Daoy (cell line): ENCODE data around the gene KMT2D. TPM values are rescaled to one million over a fixed set of nuclear protein-coding genes. Genes with fewer than 3 reads are reported as not detected.
"Not testable (repeated sequence)": the region's sequence is repeated elsewhere in the genome, so short reads cannot be mapped to it uniquely, and the experiment has no call there.

Source experiments
- DNase-seq: peaks from one replicate; pipeline ENCODE4 v3.0.0-alpha.2; 2015; ENCODE audit warnings: low read depth
- total RNA-seq: library from RNA; depleted of rRNA; stranded (reverse); fragments of >200 nt; shearing (Covaris generic); gene quantifications from 2 replicates; pipeline ENCODE4 v1.2.3, GENCODE V29; 2014

The KMT2D gene
- total RNA-seq, 1 experiment from 2014 or later = 10.3 TPM

- DNase-seq = peak; percentile 41
Measured at GRCh38 chr12:49089821-49090773, 29.5 kb upstream of the KMT2D start.

DNA sequence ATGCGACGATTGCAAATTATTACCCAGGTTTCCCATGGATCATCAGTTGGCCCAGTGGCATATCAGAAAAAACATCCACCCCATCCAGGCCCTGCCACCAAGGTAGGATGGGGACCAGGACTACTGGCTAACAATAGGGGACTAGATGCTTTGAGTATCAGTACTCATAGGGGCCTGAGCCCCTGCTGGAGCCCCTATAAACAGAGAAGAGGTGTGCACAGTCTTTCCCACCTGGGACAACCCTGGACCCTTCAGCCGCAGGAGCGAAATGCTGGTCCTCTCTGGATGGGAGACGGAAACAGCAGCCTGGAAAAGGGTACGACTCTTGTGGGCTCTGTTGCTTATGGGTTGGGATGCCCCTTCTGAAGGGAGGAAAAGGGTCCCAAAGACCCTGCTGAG is 28.3 kb upstream of the KMT2D start:
- DNase-seq = no peak

- DNase-seq = peak; percentile 96
Measured at GRCh38 chr12:49088150-49088931, 27.7 kb upstream of the KMT2D start.

GRCh38 chr12:49086116-49086515 is 25.5 kb upstream of the KMT2D start:
- no peak for DNase-seq

DNA sequence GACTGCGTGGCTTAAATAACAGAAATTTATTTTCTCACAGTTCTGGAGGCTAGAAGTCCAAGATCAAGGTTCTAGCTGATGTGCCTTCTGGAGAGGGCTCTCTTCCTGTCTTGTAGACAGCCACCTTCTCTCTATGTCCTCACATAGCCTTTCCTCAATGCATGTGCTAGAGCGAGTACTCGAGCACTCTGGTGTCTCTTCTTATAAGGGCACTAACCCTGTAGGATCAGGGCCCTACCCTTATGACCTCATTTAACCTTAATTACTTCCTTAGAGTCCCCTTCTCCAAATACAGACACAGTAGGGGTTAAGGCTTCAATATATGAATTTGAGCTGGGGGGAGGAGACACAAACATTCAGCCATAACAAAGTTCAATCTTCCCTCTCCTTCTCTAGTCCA is 23.8 kb upstream of the KMT2D start:
- DNase-seq = no peak

DNA sequence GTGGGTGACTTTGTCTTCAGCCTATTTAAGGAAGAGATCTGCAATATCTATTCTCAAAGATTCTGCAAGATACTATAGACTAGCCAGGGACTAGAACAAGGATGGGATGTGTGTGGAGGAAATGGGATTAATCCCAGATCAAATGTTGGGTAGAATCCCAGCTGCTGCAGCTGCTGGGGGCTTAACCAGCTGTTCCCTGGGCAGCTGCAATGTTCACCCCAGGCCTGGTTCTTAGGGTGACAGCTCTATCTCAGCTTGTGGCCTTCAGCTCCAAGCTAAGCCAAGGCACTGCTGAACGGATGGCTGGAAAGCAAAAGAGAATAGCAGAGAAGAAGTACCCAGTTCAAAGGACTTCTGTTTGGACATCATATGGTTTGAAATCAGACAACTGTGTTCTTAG is 19.2 kb upstream of the KMT2D start:
- no peak for DNase-seq

GRCh38 chr12:49070971-49071370 is 10.4 kb upstream of the KMT2D start:
- DNase-seq = no peak

DNA sequence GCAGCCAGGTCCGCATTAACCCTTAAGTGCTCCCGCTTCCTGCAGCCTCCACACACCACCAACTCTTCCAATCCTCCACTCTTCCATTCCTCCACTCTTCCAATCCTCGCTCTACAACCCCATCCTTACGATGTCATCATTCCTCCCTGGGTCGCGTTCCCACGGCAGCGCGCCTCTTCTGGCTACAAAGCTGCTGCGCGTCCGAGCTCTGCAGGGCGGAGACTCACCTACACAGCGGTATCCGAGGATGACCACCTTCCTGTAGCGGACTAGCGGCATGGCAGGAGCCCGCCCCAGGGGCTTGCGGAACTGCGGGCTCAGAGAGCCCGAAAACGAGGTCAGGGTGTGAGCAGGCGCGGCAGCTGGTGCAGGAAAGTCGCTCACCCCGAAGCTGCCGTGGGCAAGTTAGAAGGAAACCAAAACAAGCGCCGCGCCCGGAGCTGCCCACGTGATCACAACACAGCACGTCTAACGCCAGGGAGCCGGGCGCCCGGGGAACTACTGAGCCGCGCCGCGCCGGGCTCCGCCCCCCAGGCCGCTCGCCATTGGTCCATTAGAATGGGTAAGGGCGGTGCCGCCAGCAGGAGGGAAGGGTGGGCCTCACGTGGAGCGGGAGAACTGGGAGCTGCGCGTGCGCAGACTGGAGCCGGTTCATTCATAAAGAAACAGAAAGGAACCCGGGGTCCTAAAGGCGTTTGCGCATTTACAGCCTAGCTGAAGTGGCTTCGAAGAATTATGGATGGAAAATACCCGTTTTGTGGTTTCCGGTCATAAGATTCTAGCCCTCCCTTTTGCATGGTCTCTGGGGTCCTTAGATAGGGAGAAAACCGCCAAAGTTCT is 9.1 kb upstream of the KMT2D start, which contains the start of gene RHEBL1:
Gene RHEBL1 (minus strand): TSS at position 473 of the 840 bp plus-strand sequence. CDS start 194 bp downstream, at position 279.
- peak; percentile 99 for DNase-seq

DNA sequence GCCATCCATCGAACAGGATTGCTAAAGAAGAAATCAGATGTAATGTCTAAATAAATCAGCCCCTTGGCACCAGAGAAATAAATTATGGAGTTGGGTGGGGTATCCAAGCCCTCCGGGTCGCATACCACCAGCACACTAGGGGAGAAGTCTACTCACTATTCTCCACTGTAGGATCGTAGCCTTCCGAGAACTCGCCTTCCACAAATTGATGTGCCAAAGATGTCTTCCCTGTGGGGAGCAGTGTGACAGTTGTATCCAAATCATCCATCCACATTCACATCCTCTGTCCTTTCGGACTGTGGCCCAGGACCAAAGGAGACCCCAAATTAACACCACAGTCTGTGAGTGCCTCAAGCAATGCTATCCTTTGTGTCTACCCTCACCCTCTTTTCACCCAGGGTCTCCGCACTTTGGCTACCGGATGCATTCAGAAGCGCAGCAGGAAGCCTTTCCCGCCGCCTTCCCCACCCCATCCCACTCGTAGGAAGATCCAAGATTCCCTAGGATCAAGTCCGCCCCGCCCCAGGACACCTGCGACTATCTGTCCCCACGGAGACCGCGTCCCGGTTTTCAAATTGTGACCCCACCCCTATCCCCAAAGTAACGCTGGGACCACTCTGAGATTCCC is 8.4 kb upstream of the KMT2D start:
- DNase-seq = no peak

- DNase-seq = no peak
Measured at GRCh38 chr12:49066120-49066519, 5.5 kb upstream of the KMT2D start.

- DNase-seq = no peak
Measured at GRCh38 chr12:49064767-49065152, 4.2 kb upstream of the KMT2D start.

- not testable (repeated sequence) for DNase-seq
Measured at GRCh38 chr12:49061916-49062315, 1.3 kb upstream of the KMT2D start.

DNA sequence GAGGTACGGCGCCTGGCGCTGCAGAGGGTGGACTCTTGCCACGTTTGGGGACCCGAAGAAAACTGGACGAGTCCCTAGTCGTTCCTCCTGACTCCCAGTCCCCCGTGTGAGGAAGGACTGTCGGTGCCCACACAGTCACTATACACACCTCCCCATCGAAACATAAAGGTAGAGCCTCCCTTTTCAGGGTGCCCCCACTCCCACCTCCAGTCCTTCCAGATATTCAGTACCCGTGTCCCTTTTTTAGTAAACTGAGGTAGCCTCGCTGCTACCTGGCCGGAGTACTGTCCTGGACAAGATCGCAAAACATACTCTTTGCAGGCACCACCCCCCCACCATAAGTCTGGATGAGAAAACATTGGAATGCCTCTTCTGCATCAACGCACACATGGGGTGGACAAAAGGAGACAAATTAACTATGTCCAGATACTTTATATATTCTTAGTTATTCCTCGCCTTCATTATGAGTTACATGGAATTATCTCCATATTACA is 610 bp upstream of the KMT2D start:
- no peak for DNase-seq

DNA sequence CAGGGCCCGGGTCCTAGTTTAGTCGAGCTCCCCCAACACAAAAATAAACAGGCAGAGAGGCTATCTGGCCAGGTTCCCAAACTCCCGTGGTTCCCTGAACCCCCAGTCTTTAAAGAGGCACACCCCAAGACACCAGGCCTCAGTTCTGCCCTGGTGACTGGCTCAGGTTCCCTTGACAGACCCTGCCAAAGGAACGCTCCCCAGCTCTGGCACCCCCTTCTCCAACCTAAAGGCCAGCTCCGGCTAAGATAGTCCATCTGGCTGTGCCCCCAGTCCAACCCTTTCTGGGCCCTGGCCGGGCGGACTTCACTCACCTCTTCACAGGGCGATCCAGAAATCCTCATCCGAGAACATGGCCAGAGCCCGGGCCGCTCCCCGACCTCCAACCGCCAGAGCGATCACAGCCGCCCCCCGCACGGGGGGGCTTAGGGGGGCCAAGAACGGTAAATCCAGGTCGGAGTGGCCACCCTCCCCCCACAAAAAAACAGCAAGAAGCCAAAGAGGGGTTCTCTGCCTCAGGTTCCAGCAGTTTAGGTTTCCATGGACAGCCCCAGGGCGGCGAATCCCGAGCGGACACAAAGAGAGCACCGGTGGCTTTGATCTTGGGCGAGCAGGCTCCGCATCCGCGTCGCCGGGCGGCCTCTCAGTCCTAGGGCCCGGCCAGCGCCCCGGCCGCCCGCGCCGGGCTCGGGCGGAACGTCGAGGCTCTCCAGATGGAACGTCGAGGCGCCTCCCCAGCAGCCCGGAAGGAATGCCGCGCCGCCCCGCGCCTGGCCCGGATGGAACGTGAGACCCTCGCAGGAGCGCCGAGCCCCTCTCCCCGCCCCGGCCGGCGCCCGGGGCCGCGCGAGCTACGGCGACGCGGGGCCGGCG is 1.1 kb downstream of the KMT2D start:
- peak; percentile 31 for DNase-seq

DNA sequence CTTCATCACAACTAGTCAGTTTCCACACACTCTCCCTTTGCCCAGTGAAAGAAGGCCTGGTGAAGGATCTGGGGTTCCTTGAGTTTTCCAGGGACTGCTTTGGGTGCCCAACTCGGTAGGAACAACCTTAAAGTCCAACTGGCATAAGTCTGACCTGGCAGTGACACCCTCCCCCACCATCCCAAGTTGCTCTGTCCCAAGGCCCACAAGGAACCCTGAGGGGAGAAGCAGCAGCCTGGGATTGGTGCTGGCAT is 1.6 kb downstream of the KMT2D start:
- DNase-seq = no peak

DNA sequence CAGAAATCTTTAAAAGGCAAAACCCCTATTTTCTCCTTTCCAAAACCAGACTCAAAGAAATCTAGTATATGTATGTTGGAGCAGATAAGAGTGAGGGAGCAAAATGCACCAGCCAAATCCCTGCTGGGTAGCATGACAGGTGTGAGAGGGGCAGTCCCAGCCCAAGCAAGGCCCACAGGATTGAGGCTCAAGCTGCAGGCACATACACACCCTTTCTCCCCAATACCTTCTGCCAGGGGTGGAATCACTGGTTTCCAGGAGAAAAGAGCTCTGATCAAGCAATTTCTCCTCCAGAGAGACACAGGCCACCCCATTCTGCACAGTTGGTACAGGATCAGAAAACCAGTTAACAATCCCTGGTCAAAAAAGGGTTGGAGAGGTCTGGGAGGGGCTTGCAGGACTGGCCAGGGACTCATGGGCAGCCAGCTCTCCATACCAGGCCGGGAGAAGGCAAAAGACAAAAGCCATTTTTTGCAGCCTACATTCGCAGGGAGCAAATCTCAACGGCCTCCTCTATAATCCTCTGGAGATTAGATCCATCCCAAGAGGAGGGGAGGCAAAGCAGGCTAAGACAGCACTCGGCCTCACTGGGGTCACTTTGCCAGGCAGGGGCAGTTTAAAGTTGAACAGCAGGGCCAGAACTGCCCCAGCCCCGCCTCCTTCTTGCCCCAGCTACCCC is 2.1 kb downstream of the KMT2D start:
- DNase-seq = no peak

- no peak for DNase-seq
Measured at GRCh38 chr12:49057888-49058287, 2.7 kb downstream of the KMT2D start.

DNA sequence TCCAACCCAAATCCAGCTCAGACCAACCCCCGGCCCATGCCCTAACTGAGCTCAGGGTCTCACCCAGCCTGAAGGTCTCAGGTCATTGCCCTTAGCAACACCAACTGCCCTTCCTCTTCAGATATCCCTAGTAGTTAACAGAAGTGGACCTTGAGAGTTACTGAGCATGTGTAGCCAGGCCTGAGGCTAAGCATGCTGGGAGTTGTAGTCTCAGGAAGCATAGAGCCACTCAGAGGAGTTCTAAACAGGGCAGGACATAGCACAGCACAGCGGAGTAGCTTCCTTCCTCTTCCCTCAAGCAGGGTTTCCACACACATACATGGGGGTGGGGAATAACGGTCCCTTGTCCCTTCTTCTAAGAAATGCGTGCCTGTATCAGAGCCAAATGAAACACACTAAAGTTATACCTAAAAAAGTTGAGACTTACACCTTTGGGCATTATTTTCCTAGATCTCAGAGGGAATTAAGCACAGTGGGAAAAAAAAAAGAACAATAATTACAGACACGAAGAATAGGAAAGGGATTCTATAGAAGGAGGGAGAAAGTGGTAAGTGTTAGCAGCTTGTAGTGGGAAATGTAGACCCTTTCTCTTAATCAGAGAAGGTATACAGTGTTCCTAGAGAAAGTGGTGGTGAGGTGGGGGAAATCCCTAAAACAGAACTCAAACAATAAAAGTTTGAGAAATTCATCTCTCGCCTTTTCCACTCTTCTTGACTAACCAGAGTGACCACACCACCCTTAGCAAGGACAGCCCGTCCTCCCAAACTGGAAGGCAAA is 4.4 kb downstream of the KMT2D start:
- peak; percentile 66 for DNase-seq

DNA sequence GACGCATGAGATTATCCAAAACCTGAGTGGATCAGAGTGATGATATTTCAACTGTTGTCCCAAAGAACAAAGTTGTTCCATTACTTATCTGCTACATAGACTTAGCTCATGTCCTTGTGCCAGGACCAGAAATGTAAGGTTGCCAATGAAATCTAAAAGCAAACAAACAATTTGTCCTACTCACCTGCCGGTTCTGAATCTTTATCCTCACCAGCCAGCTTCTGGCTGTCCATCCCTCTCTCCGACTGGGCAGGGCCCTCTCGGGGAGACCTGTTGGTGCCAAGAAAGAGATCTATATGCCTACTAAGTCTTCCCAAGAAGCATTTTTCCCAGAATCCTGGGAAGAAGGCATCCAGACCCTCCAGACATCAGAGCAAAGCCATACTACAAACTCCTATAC is 5.5 kb downstream of the KMT2D start:
- no peak for DNase-seq
